SK-N-SH treated with all-trans-retinoic acid at 6 μM for 48 hours (cell line): ENCODE data around the gene CHST7.

ENCODE experiments used
- ATAC-seq: fragments of 200-7000 bp; cut with Tn5 transposase; 3 replicates; pipeline ENCODE4 v1.9.1; 2020; ENCODE audit warnings: mild to moderate bottlenecking, moderate library complexity
- ARNTL ChIP-seq: fragments of 450-650 bp; formaldehyde crosslinking; IDR thresholded peaks from 2 replicates; pipeline ENCODE4 v1.5.0; 2020; ENCODE audit warnings: low read depth, mild to moderate bottlenecking, moderate library complexity, borderline replicate concordance
- BACH2 ChIP-seq: fragments of 250-450 bp; sonication (Bioruptor Pico); IDR thresholded peaks from 2 replicates; pipeline ENCODE4 v1.9.0; 2021; ENCODE audit warnings: mild to moderate bottlenecking, borderline replicate concordance
- CSDC2 ChIP-seq: fragments of 250-450 bp; sonication (Bioruptor Pico); IDR thresholded peaks from 2 replicates; pipeline ENCODE4 v1.5.0; 2020; ENCODE audit warnings: mild to moderate bottlenecking, moderate library complexity
- ESRRG ChIP-seq: fragments of 250-450 bp; sonication (Bioruptor Pico); IDR thresholded peaks from 2 replicates; pipeline ENCODE4 v1.6.1; 2021; ENCODE audit warnings: mild to moderate bottlenecking
- GLIS3 ChIP-seq: fragments of 250-450 bp; sonication (Bioruptor Pico); IDR thresholded peaks from 2 replicates; pipeline ENCODE4 v1.5.0; 2020; ENCODE audit warnings: mild to moderate bottlenecking, moderate library complexity
- ISL1 ChIP-seq: fragments of 250-450 bp; sonication (Bioruptor Pico); IDR thresholded peaks from 2 replicates; pipeline ENCODE4 v2.1.2; 2022; ENCODE audit warnings: mild to moderate bottlenecking, moderate library complexity
- OSR1 ChIP-seq: fragments of 250-450 bp; sonication (Bioruptor Pico); IDR thresholded peaks from 2 replicates; pipeline ENCODE4 v1.8.0; 2022; ENCODE audit warnings: moderate library complexity, mild to moderate bottlenecking, inconsistent platforms
- PPARA ChIP-seq: fragments of 250-450 bp; sonication (Bioruptor Pico); IDR thresholded peaks from 2 replicates; pipeline ENCODE4 v1.5.0; 2020; ENCODE audit warnings: mild to moderate bottlenecking, borderline replicate concordance
- RARB ChIP-seq: fragments of 250-450 bp; sonication (Bioruptor Pico); IDR thresholded peaks from 2 replicates; pipeline ENCODE4 v1.8.0; 2021; ENCODE audit warnings: mild to moderate bottlenecking, moderate library complexity
- SNAI2 ChIP-seq: fragments of 250-450 bp; sonication (Bioruptor Pico); IDR thresholded peaks from 2 replicates; pipeline ENCODE4 v1.5.0; 2020; ENCODE audit warnings: mild to moderate bottlenecking, moderate library complexity
- TCF4 ChIP-seq: fragments of 250-450 bp; sonication (Bioruptor Pico); IDR thresholded peaks from 2 replicates; pipeline ENCODE4 v1.8.0; 2021; ENCODE audit warnings: mild to moderate bottlenecking, moderate library complexity, borderline replicate concordance
- ZC3H10 ChIP-seq: fragments of 250-450 bp; sonication (Bioruptor Pico); IDR thresholded peaks from 2 replicates; pipeline ENCODE4 v1.5.1; 2021; ENCODE audit warnings: mild to moderate bottlenecking, moderate library complexity
- ZFP3 ChIP-seq: fragments of 250-450 bp; sonication (Bioruptor Pico); IDR thresholded peaks from 2 replicates; pipeline ENCODE4 v1.5.0; 2020; ENCODE audit warnings: mild to moderate bottlenecking, moderate library complexity
- ZFP30 ChIP-seq: fragments of 450-650 bp; formaldehyde crosslinking; IDR thresholded peaks from 2 replicates; pipeline ENCODE4 v1.5.0; 2022; ENCODE audit warnings: mild to moderate bottlenecking, moderate library complexity
- ZNF565 ChIP-seq: fragments of 450-650 bp; formaldehyde crosslinking; conservative IDR thresholded peaks from 2 replicates; pipeline ENCODE4 v1.5.0; 2020; ENCODE audit warnings: low read depth, mild to moderate bottlenecking, moderate library complexity
- ZNF70 ChIP-seq: fragments of 450-650 bp; formaldehyde crosslinking; IDR thresholded peaks from 2 replicates; pipeline ENCODE4 v1.5.0; 2020; ENCODE audit warnings: mild to moderate bottlenecking, moderate library complexity
- ZNF8 ChIP-seq: fragments of 450-650 bp; formaldehyde crosslinking; IDR thresholded peaks from 2 replicates; pipeline ENCODE4 v1.5.0; 2020; ENCODE audit warnings: mild to moderate bottlenecking, moderate library complexity
- TF ChIP-seq, protein P1 (sequence below): fragments of 250-450 bp; sonication (Bioruptor Pico); IDR thresholded peaks from 2 replicates; pipeline ENCODE4 v1.5.1; 2021; ENCODE audit warnings: mild to moderate bottlenecking, moderate library complexity
- TF ChIP-seq, protein P2 (sequence below): fragments of 250-450 bp; sonication (Bioruptor Pico); IDR thresholded peaks from 2 replicates; pipeline ENCODE4 v1.5.1; 2020; ENCODE audit warnings: low read depth, mild to moderate bottlenecking, moderate library complexity
- TF ChIP-seq, protein P3 (sequence below): fragments of 250-450 bp; sonication (Bioruptor Pico); IDR thresholded peaks from 2 replicates; pipeline ENCODE4 v1.8.0; 2021; ENCODE audit warnings: low read depth, mild to moderate bottlenecking, moderate library complexity, borderline replicate concordance
- TF ChIP-seq, protein P4 (sequence below): fragments of 250-450 bp; sonication (Bioruptor Pico); IDR thresholded peaks from 2 replicates; pipeline ENCODE4 v1.5.0; 2020; ENCODE audit warnings: mild to moderate bottlenecking, moderate library complexity

CHST7 gene

GRCh38 chrX:46611658-46612362 is 38.2 kb downstream of the CHST7 start:
- no peak for ATAC-seq
- no peak for TF ChIP-seq ZNF8 (CRISPR knock-in tag)
- no peak for TF ChIP-seq ESRRG (CRISPR knock-in tag)
- no peak for TF ChIP-seq SNAI2 (CRISPR knock-in tag)
- TF ChIP-seq ZNF565: no peak
- no peak for TF ChIP-seq ZNF70 (CRISPR knock-in tag)
- TF ChIP-seq, protein P1, sequence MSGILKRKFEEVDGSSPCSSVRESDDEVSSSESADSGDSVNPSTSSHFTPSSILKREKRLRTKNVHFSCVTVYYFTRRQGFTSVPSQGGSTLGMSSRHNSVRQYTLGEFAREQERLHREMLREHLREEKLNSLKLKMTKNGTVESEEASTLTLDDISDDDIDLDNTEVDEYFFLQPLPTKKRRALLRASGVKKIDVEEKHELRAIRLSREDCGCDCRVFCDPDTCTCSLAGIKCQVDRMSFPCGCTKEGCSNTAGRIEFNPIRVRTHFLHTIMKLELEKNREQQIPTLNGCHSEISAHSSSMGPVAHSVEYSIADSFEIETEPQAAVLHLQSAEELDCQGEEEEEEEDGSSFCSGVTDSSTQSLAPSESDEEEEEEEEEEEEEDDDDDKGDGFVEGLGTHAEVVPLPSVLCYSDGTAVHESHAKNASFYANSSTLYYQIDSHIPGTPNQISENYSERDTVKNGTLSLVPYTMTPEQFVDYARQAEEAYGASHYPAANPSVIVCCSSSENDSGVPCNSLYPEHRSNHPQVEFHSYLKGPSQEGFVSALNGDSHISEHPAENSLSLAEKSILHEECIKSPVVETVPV (CRISPR knock-in tag): no peak
- TF ChIP-seq PPARA (CRISPR knock-in tag): no peak
- TF ChIP-seq TCF4: no peak
- TF ChIP-seq BACH2 (CRISPR knock-in tag): no peak
- TF ChIP-seq, protein P2, sequence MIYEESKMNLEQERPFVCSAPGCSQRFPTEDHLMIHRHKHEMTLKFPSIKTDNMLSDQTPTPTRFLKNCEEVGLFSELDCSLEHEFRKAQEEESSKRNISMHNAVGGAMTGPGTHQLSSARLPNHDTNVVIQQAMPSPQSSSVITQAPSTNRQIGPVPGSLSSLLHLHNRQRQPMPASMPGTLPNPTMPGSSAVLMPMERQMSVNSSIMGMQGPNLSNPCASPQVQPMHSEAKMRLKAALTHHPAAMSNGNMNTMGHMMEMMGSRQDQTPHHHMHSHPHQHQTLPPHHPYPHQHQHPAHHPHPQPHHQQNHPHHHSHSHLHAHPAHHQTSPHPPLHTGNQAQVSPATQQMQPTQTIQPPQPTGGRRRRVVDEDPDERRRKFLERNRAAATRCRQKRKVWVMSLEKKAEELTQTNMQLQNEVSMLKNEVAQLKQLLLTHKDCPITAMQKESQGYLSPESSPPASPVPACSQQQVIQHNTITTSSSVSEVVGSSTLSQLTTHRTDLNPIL (CRISPR knock-in tag): no peak
- no peak for TF ChIP-seq OSR1
- no peak for TF ChIP-seq ZC3H10

GRCh38 chrX:46617906-46618305 is 44.3 kb downstream of the CHST7 start:
- TF ChIP-seq ZFP3 (no peak), ZNF8 (CRISPR knock-in tag) (no peak), BACH2 (CRISPR knock-in tag) (no peak), GLIS3 (CRISPR knock-in tag) (no peak), ZNF565 (no peak), CSDC2 (CRISPR knock-in tag) (no peak), SNAI2 (CRISPR knock-in tag) (no peak), RARB (CRISPR knock-in tag) (no peak), OSR1 (no peak), ARNTL (CRISPR knock-in tag) (no peak), ZNF70 (CRISPR knock-in tag) (no peak), ZC3H10 (no peak), ESRRG (CRISPR knock-in tag) (no peak), ISL1 (CRISPR knock-in tag) (no peak), ZFP30 (CRISPR knock-in tag) (no peak), PPARA (CRISPR knock-in tag) (no peak), TCF4 (no peak)
- TF ChIP-seq, protein P1 (CRISPR knock-in tag): no peak
- TF ChIP-seq, protein P3, sequence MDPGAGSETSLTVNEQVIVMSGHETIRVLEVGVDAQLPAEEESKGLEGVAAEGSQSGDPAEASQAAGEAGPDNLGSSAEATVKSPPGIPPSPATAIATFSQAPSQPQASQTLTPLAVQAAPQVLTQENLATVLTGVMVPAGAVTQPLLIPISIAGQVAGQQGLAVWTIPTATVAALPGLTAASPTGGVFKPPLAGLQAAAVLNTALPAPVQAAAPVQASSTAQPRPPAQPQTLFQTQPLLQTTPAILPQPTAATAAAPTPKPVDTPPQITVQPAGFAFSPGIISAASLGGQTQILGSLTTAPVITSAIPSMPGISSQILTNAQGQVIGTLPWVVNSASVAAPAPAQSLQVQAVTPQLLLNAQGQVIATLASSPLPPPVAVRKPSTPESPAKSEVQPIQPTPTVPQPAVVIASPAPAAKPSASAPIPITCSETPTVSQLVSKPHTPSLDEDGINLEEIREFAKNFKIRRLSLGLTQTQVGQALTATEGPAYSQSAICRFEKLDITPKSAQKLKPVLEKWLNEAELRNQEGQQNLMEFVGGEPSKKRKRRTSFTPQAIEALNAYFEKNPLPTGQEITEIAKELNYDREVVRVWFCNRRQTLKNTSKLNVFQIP (CRISPR knock-in tag): no peak
- TF ChIP-seq, protein P2 (CRISPR knock-in tag): no peak
- no peak for ATAC-seq

- no peak for ATAC-seq
Observed at GRCh38 chrX:46618947-46619346, 45.4 kb downstream of the CHST7 start.

More at GRCh38 chrX:46618947-46619346, 45.4 kb downstream of the CHST7 start:
- TF ChIP-seq PPARA (CRISPR knock-in tag): no peak
- TF ChIP-seq, protein P3 (CRISPR knock-in tag): no peak
- TF ChIP-seq, protein P1 (CRISPR knock-in tag): no peak
- TF ChIP-seq, protein P4, sequence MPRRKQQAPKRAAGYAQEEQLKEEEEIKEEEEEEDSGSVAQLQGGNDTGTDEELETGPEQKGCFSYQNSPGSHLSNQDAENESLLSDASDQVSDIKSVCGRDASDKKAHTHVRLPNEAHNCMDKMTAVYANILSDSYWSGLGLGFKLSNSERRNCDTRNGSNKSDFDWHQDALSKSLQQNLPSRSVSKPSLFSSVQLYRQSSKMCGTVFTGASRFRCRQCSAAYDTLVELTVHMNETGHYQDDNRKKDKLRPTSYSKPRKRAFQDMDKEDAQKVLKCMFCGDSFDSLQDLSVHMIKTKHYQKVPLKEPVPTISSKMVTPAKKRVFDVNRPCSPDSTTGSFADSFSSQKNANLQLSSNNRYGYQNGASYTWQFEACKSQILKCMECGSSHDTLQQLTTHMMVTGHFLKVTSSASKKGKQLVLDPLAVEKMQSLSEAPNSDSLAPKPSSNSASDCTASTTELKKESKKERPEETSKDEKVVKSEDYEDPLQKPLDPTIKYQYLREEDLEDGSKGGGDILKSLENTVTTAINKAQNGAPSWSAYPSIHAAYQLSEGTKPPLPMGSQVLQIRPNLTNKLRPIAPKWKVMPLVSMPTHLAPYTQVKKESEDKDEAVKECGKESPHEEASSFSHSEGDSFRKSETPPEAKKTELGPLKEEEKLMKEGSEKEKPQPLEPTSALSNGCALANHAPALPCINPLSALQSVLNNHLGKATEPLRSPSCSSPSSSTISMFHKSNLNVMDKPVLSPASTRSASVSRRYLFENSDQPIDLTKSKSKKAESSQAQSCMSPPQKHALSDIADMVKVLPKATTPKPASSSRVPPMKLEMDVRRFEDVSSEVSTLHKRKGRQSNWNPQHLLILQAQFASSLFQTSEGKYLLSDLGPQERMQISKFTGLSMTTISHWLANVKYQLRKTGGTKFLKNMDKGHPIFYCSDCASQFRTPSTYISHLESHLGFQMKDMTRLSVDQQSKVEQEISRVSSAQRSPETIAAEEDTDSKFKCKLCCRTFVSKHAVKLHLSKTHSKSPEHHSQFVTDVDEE (CRISPR knock-in tag): no peak
